NB4 (cell line): ENCODE data around the gene CDC42.
A peak's percentile ranks its signal among the peaks of the same experiment; 100 is the strongest.

Experiments used
- CTCF ChIP-seq: IDR thresholded peaks from one replicate; pipeline ENCODE4 v1.5.1; 2012; ENCODE audit warnings: low read depth, low read length
- MYC ChIP-seq: IDR thresholded peaks from 2 replicates; pipeline ENCODE4 v1.6.1; 2011; ENCODE audit warnings: low read depth, low read length
- POLR2A ChIP-seq: IDR thresholded peaks from 2 replicates; pipeline ENCODE4 v1.6.1; 2011; ENCODE audit warnings: mild to moderate bottlenecking; ENCODE audit not compliant: insufficient read length; ENCODE audit errors: extremely low read depth
- TF ChIP-seq, protein P1 (sequence below): IDR thresholded peaks from 2 replicates; pipeline ENCODE4 v1.6.1; 2011; ENCODE audit warnings: low read depth, low read length

DNA sequence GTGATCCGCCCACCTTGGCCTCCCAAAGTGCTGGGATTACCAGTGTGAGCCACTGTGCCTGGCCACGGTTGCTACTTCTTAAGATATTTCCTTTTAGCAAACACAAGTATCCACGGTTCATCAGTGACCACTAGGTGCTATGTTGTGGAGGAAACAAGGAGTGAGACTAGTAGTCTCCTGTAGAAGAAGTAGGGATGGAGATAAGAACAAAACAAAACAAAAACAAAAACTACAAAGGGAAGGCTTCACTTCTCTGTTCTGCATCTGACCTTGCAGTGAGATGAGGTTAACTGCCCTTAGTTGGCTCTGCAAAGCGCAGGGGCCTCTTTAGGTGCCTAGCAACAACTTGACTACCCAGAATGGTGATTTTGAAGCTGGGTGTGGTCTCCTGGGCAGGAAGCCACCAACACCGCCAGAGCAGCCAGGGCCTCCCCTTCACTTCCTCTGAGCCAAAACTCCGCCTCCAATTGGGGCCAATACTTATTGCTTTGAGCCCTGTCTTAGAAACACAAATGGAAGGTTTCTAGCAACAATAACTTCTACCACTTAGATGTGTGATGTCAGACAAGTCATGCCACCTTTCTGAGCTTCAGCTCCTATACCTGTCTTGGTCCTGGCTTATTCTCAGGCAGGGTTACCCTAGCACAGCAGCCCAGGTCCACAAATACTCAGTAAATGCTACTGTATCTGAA lies 12.8 kb upstream of the CDC42 start:
- TF ChIP-seq POLR2A (peak; percentile 49), CTCF (peak; percentile 25), MYC (no peak)
- TF ChIP-seq, protein P1, sequence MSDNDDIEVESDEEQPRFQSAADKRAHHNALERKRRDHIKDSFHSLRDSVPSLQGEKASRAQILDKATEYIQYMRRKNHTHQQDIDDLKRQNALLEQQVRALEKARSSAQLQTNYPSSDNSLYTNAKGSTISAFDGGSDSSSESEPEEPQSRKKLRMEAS, result no peak
